Brain microvascular endothelial cell (primary cell): ENCODE data around the gene FNDC5.

Source experiments
- DNase-seq: peaks from one replicate; pipeline ENCODE4 v3.0.0-alpha.2; 2020
- H3K27ac ChIP-seq: fragments of 250-450 bp; sonication (Bioruptor Pico); 2 replicates; pipeline ENCODE4 v1.5.1; 2020; ENCODE audit warnings: mild to moderate bottlenecking, moderate library complexity
- H3K27me3 ChIP-seq: fragments of 250-450 bp; sonication (Bioruptor Pico); replicated peaks from 2 replicates; pipeline ENCODE4 v1.5.1; 2020; ENCODE audit warnings: mild to moderate bottlenecking
- H3K36me3 ChIP-seq: fragments of 250-450 bp; sonication (Bioruptor Pico); replicated peaks from 2 replicates; pipeline ENCODE4 v1.5.1; 2020; ENCODE audit warnings: mild to moderate bottlenecking
- H3K4me3 ChIP-seq: 2 replicates; pipeline ENCODE4 v1.5.1; 2011; ENCODE audit warnings: low read depth, mild to moderate bottlenecking, control low read depth, low read length, moderate library complexity
- in situ Hi-C: cut with HindIII; loops from 2 replicates; pipeline ENCODE4 v1.10.0; 2017; ENCODE audit warnings: low sequenced_read_pairs, low pct_ligation_motif_present
- TF ChIP-seq, protein P1 (sequence below): IDR thresholded peaks from 2 replicates; pipeline ENCODE4 v1.5.1; 2011; ENCODE audit warnings: low read depth, mild to moderate bottlenecking, moderate library complexity, low read length, control low read depth, inconsistent platforms; ENCODE audit errors: missing control alignments

Gene FNDC5

DNA sequence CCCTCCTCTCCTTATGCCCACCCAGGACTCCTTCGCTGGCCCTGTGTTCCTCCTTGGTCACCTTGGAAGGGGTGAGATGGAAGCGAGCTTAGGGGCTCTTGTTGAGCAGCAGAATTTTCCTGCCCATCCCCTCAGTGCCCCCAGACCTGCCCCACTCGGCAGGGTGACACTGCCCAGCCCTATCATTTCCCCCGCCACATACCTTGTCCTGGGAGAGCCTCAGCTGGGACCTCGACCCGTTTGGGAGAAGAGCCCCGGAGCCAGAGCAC, 1.4 kb upstream of the FNDC5 start:
- H3K4me3 ChIP-seq: no peak overlapping the region

DNA sequence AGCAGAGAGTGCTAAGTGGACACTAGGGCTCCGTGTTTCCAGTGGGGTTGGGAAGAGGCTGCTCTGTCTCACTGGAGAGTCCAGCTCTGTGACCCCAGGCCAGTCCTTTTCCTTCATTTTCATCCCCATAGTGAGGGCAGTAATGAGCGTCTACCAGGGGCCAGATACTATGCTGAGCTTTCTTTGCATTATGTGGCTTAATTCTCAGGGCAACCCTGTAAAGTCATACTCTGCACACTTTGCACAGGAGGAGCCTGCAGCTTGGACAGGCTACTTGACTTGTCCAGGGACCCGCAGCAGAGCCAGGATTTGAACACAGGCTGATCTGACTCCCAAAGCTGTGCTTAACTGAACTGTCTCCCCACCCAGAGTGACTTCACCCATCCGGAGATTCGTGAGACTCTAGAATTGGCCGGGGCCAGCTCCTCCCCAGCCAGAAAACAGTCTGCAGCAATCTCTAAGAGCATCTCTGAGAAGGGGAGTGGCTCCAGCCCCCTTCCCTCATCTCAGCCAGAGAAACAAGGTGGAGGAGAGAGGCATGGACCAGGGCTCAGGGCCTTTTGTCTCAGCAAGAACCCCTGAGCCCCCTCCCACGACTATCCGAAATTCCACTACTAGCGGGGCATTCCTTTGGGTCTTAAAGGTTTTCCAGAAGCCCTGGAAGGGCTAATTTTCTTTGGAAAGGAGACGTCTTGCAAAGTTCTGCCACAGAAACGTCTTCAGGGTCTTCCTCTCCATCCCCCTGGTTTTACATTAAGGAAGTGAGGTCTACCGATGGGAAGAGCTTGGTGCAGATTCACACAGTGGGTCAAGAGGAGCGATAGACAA, 866 bp upstream of the FNDC5 start:
- no peak for DNase-seq
- peaks cover 2% of the 10 kb centered on the region for H3K27me3 ChIP-seq
- in situ Hi-C loops: no loop called here
- TF ChIP-seq, protein P1, sequence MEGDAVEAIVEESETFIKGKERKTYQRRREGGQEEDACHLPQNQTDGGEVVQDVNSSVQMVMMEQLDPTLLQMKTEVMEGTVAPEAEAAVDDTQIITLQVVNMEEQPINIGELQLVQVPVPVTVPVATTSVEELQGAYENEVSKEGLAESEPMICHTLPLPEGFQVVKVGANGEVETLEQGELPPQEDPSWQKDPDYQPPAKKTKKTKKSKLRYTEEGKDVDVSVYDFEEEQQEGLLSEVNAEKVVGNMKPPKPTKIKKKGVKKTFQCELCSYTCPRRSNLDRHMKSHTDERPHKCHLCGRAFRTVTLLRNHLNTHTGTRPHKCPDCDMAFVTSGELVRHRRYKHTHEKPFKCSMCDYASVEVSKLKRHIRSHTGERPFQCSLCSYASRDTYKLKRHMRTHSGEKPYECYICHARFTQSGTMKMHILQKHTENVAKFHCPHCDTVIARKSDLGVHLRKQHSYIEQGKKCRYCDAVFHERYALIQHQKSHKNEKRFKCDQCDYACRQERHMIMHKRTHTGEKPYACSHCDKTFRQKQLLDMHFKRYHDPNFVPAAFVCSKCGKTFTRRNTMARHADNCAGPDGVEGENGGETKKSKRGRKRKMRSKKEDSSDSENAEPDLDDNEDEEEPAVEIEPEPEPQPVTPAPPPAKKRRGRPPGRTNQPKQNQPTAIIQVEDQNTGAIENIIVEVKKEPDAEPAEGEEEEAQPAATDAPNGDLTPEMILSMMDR: no peak
- no peaks in the 10 kb centered on the region for H3K36me3 ChIP-seq
- H3K27ac ChIP-seq: no peak overlapping the region
- peak overlapping the region; percentile 47 for H3K4me3 ChIP-seq

More for the DNA sequence above, 1.4 kb upstream of the FNDC5 start:
- in situ Hi-C loops: no loop called here
- DNase-seq: no peak
- no peak overlapping the region for H3K27ac ChIP-seq
- TF ChIP-seq, protein P1: no peak
- peaks cover 2% of the 10 kb centered on the region for H3K27me3 ChIP-seq
- no peaks in the 10 kb centered on the region for H3K36me3 ChIP-seq

DNA sequence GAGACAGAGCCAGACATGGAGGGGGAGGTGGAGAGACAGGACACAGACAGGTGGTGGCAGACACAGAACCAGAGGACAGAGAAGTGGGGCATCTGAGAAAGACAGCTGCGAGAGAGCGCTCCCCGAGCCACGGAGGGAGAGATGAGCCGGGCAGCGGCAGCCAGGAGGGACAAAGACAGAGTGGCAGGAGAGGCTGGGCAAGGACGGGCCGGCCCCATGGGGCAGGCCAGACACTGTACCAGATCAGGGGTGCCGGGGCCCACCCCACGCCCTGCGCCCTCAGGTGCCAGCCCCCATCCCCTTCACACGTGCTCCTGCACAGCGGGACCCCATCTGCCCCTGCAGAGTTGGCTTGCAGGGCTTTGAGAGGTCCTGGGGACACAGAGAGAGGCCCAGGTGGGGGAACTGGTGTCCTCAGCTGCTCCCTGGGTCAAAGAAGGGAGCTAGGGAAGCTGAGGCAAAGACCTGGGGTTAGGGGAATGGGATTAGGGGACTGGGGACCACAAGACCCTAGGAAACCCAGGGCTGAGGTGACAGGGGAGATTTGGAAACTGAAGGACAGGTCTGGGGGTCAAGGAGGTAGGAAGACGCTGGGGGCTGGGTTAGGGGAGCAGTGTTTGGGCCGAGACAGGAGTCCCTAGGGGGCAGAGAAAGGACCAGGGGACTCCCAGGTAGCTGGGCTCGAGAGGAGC, 643 bp downstream of the FNDC5 start:
- in situ Hi-C loops: no loop called here
- Histone ChIP-seq H3K36me3 (no peaks in the 10 kb centered on the region), H3K27ac (no peak overlapping the region), H3K4me3 (peak overlapping the region; percentile 24), H3K27me3 (peaks cover 2% of the 10 kb centered on the region)
- TF ChIP-seq, protein P1: no peak
- DNase-seq: no peak

DNA sequence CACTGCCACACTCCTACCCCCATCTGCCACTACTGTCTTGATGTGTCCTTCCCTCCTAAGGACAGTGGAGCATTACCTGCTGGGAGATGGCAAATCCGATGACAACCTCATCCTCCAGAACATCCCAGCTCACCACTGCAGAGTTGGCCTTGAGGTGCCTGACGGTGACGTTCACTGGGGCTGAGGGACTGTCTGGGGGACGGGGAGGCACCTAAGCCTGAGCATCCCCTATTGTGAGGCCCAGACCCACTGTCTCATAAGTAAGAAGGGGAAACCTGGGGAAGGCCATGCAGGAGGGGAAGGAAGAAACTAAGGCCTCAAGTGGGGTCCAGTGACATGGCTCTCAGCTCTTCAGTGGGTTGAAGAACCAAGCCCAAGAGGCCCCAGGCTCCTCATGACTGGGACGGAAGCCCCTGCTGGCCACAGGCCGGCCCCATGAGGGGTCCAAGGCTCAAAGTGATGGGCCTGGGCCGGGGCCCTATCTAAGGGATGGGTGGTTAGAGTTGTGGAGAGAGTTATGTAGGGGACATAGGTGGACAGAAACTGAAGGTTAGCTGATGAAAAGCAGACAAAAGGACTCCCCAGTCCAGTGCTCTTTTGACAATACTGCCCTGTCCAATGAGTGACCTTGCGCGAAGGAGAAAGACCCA, 1.8 kb downstream of the FNDC5 start:
- Histone ChIP-seq H3K4me3 (no peak overlapping the region), H3K27me3 (peaks cover 2% of the 10 kb centered on the region), H3K27ac (no peak overlapping the region), H3K36me3 (no peaks in the 10 kb centered on the region)
- in situ Hi-C loops: no loop called here
- DNase-seq: no peak
- TF ChIP-seq, protein P1: no peak

DNA sequence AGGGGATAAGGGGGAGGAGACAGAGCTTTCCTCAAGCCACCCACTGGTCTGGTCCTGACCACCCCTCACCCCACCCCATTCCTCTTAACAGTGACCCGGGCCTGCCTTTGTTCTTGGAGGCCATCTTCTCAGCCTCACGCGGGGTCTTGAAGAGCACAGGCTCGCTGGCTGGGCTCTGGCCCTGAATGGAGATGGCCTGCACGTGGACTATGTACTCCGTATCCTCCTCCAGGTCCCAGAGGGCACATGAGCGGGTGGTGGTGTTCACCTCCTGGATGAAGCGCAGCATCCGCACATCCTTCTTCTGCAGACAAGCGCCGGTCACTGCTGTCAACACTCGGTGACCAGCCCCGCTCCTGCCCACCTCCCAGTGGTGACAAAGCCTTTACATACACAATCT, 2.6 kb downstream of the FNDC5 start:
- Histone ChIP-seq H3K27me3 (peaks cover 2% of the 10 kb centered on the region), H3K4me3 (no peak overlapping the region), H3K27ac (no peak overlapping the region), H3K36me3 (no peaks in the 10 kb centered on the region)
- in situ Hi-C loops: no loop called here
- DNase-seq: no peak
- TF ChIP-seq, protein P1: no peak
